HUES64 (cell line): ENCODE results near the gene IMMP1L.

Source experiments
- H3K27ac ChIP-seq: 2 replicates; pipeline ENCODE4 v1.7.0; 2013; ENCODE audit warnings: low read depth, low read length, inconsistent platforms
- H3K27me3 ChIP-seq: 2 replicates; pipeline ENCODE4 v1.6.1; 2013; ENCODE audit warnings: mild to moderate bottlenecking, low read length; ENCODE audit not compliant: insufficient read depth
- H3K36me3 ChIP-seq: 2 replicates; pipeline ENCODE4 v1.6.1; 2013; ENCODE audit warnings: mild to moderate bottlenecking, low read length; ENCODE audit not compliant: insufficient read depth
- H3K4me1 ChIP-seq: 2 replicates; pipeline ENCODE4 v1.6.1; 2013; ENCODE audit warnings: mild to moderate bottlenecking, low read length, moderate library complexity; ENCODE audit not compliant: insufficient read depth
- H3K4me3 ChIP-seq: 2 replicates; pipeline ENCODE4 v1.5.1; 2013; ENCODE audit warnings: mild to moderate bottlenecking, low read length, moderate library complexity
- H3K9ac ChIP-seq: 2 replicates; pipeline ENCODE4 v1.6.1; 2013; ENCODE audit warnings: mild to moderate bottlenecking, low read depth, low read length
- H3K9me3 ChIP-seq: 2 replicates; pipeline ENCODE4 v1.6.1; 2013; ENCODE audit warnings: low read depth, low read length; ENCODE audit not compliant: insufficient read depth
- WGBS: fragments of 150-250, 120-280 bp; methylation state at CpG from one replicate; pipeline ENCODE4 v1.1.7; 2013; ENCODE audit warnings: missing lambda C conversion rate; 5-methylcytosine and 5-hydroxymethylcytosine counted together

Gene IMMP1L

DNA sequence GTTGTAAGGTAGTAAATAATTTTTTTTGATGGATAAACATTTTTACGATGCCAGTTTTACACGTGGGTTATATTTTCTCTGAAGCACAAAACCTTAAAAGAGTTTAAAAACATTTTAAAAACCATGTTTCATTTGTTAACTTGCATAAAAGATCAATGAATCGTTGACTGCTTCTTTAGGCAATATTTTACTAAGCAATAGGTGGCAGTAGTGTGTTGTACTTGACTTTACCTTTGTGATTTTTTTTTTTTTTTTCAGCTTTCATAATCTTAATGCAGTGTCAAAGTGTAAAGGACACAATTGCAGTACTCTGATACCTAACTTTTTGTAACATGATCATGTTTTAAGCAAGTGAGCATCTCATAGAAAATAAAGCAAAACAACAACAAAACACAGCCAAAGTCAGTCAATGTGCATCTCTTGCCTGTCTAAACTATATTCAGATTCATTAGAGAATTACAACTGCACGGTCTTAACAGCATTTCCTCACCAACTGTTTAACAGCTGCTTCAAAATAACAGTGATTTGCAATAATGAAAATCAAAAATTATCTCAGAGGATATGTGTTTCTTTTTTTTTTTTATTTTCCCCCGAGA, 112.1 kb downstream of the IMMP1L start:
- H3K9ac ChIP-seq = no peak overlapping the region
- 83% methylated on average over 3 of the region's 5 CpGs for WGBS
- H3K4me3 ChIP-seq = no peak overlapping the region
- no peaks in the 10 kb centered on the region for H3K27me3 ChIP-seq
- H3K4me1 ChIP-seq = no peaks in the 10 kb centered on the region
- no peak overlapping the region for H3K27ac ChIP-seq
- peaks cover 7% of the 10 kb centered on the region; the same call in 1 of the 2 replicates for H3K9me3 ChIP-seq
- peaks cover 16% of the 10 kb centered on the region; the same call in 1 of the 2 replicates for H3K36me3 ChIP-seq

DNA sequence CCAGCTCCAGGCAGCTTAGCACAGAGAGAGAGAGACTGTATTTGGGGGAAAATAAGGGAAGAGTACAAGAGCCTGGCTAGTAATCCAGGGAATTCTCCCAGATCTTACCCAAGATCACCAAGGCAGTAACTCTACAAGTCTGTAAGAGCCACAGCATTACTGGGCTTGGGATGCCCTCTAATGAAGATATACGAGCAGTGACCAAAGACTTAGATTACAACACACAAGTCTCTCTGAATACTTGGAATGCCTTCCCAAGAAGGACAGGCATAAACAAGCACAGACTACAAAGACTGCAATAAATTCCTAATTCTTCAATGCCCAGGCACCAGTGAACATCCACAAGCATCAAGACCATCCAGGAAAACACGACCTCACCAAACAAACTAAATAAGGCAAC, 122.0 kb downstream of the IMMP1L start:
- Histone ChIP-seq H3K27ac (no peak overlapping the region), H3K27me3 (no peaks in the 10 kb centered on the region), H3K4me3 (no peak overlapping the region), H3K4me1 (peaks cover 11% of the 10 kb centered on the region), H3K36me3 (no peaks in the 10 kb centered on the region; the same call in 1 of the 2 replicates), H3K9me3 (no peaks in the 10 kb centered on the region), H3K9ac (no peak overlapping the region)
- WGBS = 94% methylated on average over 2 of the region's 2 CpGs

- Histone ChIP-seq H3K27me3 (no peaks in the 10 kb centered on the region), H3K36me3 (no peaks in the 10 kb centered on the region; the same call in 1 of the 2 replicates), H3K4me1 (peaks cover 12% of the 10 kb centered on the region), H3K27ac (no peak overlapping the region), H3K4me3 (no peak overlapping the region), H3K9ac (no peak overlapping the region), H3K9me3 (no peaks in the 10 kb centered on the region)
- 82% methylated on average over 1 of the region's 1 CpG for WGBS
These were observed 126.3 kb downstream of the IMMP1L start for GRCh38 chr11:31383116-31383515.
